Keratinocyte (primary cell): ENCODE results near the gene SLC9A3.
A peak's percentile ranks its signal among the peaks of the same experiment; 100 is the strongest.

ENCODE experiments used
- CTCF ChIP-seq, 3 experiments: IDR thresholded peaks in 1 of 3; conservative IDR thresholded peaks in 1 of 3; optimal IDR thresholded peaks in 1 of 3; 2 replicates in 2 of 3; 3 replicates in 1 of 3; pipeline versions ENCODE3 to v1.5.1; 2011; ENCODE audit warnings: low read length in 3 of 3, mild to moderate bottlenecking in 3 of 3, moderate library complexity in 2 of 3, control low read depth in 1 of 3, inconsistent platforms in 1 of 3; ENCODE audit not compliant: insufficient read depth in 2 of 3; ENCODE audit errors: extremely low read depth in 1 of 3
- EZH2 ChIP-seq: IDR thresholded peaks from one replicate; pipeline ENCODE4 v1.6.1; 2012; ENCODE audit warnings: inconsistent platforms, mild to moderate bottlenecking, low read length, moderate library complexity

- no peak for TF ChIP-seq CTCF (optimal IDR thresholded peaks at IDR 0.05 in 1 of 3, IDR thresholded peaks at IDR 0.05 in 1 of 3, conservative IDR thresholded peaks at IDR 0.05 in 1 of 3; ENCODE audit: extremely low read depth in 1 of 3, insufficient read depth in 2 of 3, low read length in 3 of 3)
- peak; percentile 72 for TF ChIP-seq EZH2
These were observed 14.6 kb downstream of the SLC9A3 start for GRCh38 chr5:509611-510185.
